ENCODE results near the gene IKBKG. TPM values are rescaled to one million over a fixed set of nuclear protein-coding genes. Genes with fewer than 3 reads are reported as not detected.

Gene IKBKG
- total and polyA plus RNA-seq, 2 of the 4 experiments (the other 2 are of a cell fraction) = 16.5 to 38.2 TPM

- H2BK20ac ChIP-seq (ENCODE audit: low read depth, low read length) = no peak overlapping the region
- no peak overlapping the region for H2AK5ac ChIP-seq (ENCODE audit: low read depth, low read length)
- H2AFZ ChIP-seq (replicated peaks; ENCODE audit: low read length, poor library complexity) = no peak overlapping the region
- H4K20me1 ChIP-seq (ENCODE audit: insufficient read depth, low read length) = no peaks in the 10 kb centered on the region
- H3K56ac ChIP-seq (ENCODE audit: extremely low read depth, insufficient read depth, low read length) = no peak overlapping the region
- intact Hi-C loops (cut with micrococcal nuclease) = no loop called here
- no peak overlapping the region for H3K9ac ChIP-seq (ENCODE audit: low read depth, low read length)
- H3K14ac ChIP-seq (replicated peaks; ENCODE audit: low read depth, low read length) = no peak overlapping the region
- no peak overlapping the region for H4K91ac ChIP-seq (ENCODE audit: insufficient read depth, low read depth, low read length)
- POLR2A ChIA-PET (ENCODE audit: unreplicated experiment) = no interaction called here
- no peak overlapping the region for H2BK5ac ChIP-seq (ENCODE audit: low read depth, low read length, poor library complexity, severe bottlenecking)
- H3K4ac ChIP-seq (ENCODE audit: low read depth, low read length) = no peak overlapping the region
- no peak overlapping the region for H3K23ac ChIP-seq (ENCODE audit: low read depth, low read length)
- WGBS, 2 experiments (ENCODE audit: extremely low coverage in 2 of 2, insufficient read length in 1 of 2) = 70% methylated on average over 2 of the region's 6 CpGs; no CpG with 5 or more reads in 1 of the 2 experiments
- TF ChIP-seq CHD1 (IDR thresholded peaks at IDR 0.05; ENCODE audit: low read depth, low read length) (no peak), CEBPB (IDR thresholded peaks at IDR 0.05; ENCODE audit: low read depth, low read length) (no peak), MAZ (IDR thresholded peaks at IDR 0.05; ENCODE audit: borderline replicate concordance, low read depth, low read length) (no peak), ELK1 (IDR thresholded peaks at IDR 0.05; ENCODE audit: borderline replicate concordance, low read depth, low read length) (no peak), SMC3 (IDR thresholded peaks at IDR 0.05; ENCODE audit: low read depth, low read length) (no peak), USF2 (IDR thresholded peaks at IDR 0.05; ENCODE audit: low read depth, low read length) (no peak), BHLHE40 (IDR thresholded peaks at IDR 0.05; ENCODE audit: low read depth, low read length) (no peak), MAFK (IDR thresholded peaks at IDR 0.05; ENCODE audit: low read depth, low read length) (no peak), MXI1 (IDR thresholded peaks at IDR 0.05; ENCODE audit: borderline replicate concordance, low read depth, low read length) (no peak), RAD21 (IDR thresholded peaks at IDR 0.05; ENCODE audit: low read length) (no peak), POLR2A (IDR thresholded peaks at IDR 0.05; ENCODE audit: low read depth, low read length) (no peak), NFE2L2 (IDR thresholded peaks at IDR 0.05; ENCODE audit: low read depth, low read length) (no peak), RFX5 (IDR thresholded peaks at IDR 0.05; ENCODE audit: low read depth, low read length) (no peak), CTCF (conservative IDR thresholded peaks at IDR 0.05; ENCODE audit: low read depth, low read length) (no peak), FOS (IDR thresholded peaks at IDR 0.05; ENCODE audit: low read depth, low read length) (no peak), RCOR1 (IDR thresholded peaks at IDR 0.05; ENCODE audit: insufficient replicate concordance, low read length) (no peak)
- no peak for ATAC-seq (ENCODE audit: low read depth)
- H3K4me2 ChIP-seq (ENCODE audit: low read depth, low read length) = no peak overlapping the region
- no peaks in the 10 kb centered on the region; the same call in 1 of the 2 replicates for H3K4me1 ChIP-seq (ENCODE audit: control insufficient read depth, insufficient read depth, low read length)
- peaks cover 5% of the 10 kb centered on the region for H3K27me3 ChIP-seq (ENCODE audit: control insufficient read depth, insufficient read depth, low read length)
- no peak overlapping the region for H3K27ac ChIP-seq (ENCODE audit: insufficient read depth, low read length)
- no peak overlapping the region for H2BK120ac ChIP-seq (ENCODE audit: low read depth, low read length)
- no peak for DNase-seq
- H3K18ac ChIP-seq (ENCODE audit: low read depth, low read length) = no peak overlapping the region
- no peaks in the 10 kb centered on the region; the same call in 1 of the 2 replicates for H3K9me3 ChIP-seq (ENCODE audit: control insufficient read depth, insufficient read depth, low read length)
- H3K9me1 ChIP-seq (ENCODE audit: insufficient read depth, low read length) = no peaks in the 10 kb centered on the region
- dilution Hi-C loops (cut with HindIII; ENCODE audit: low sequenced_read_pairs, unreplicated experiment) = no loop called here
- H3K79me1 ChIP-seq (ENCODE audit: low read depth in 1 of 2, low read length in 2 of 2) = no peaks in the 10 kb centered on the region
- BruUV-seq (replicated peaks) = no TSS peak
- no peak overlapping the region for H2BK15ac ChIP-seq (ENCODE audit: low read depth, low read length)
- no peak overlapping the region for H4K8ac ChIP-seq (ENCODE audit: low read depth in 2 of 2, low read length in 2 of 2)
- no peak overlapping the region for H4K5ac ChIP-seq (ENCODE audit: low read depth, low read length)
- CTCF ChIA-PET = no interaction called here
- in situ Hi-C loops (cut with MboI; ENCODE audit: low sequenced_read_pairs) = no loop called here
- no peaks in the 10 kb centered on the region for H3K36me3 ChIP-seq (ENCODE audit: control insufficient read depth, insufficient read depth, low read length)
- H2AK9ac ChIP-seq (replicated peaks; ENCODE audit: low read depth, low read length, poor library complexity) = no peak overlapping the region
- H3K4me3 ChIP-seq (ENCODE audit: insufficient read depth, low read depth, low read length) = no peak overlapping the region
Measured at GRCh38 chrX:154607370-154607769, 60.0 kb downstream of the IKBKG start.
